G401 (cell line): ENCODE results near the gene CUX1. TPM values are rescaled to one million over a fixed set of nuclear protein-coding genes. Genes with fewer than 3 reads are reported as not detected.
"Not testable (repeated sequence)": the region's sequence is repeated elsewhere in the genome, so short reads cannot be mapped to it uniquely, and the experiment has no call there.

Experiments used
- DNase-seq: peaks from one replicate; pipeline ENCODE4 v3.0.0-alpha.2; 2015; ENCODE audit warnings: low spot score
- in situ Hi-C: cut with HindIII; loops from 2 replicates; pipeline ENCODE4 v1.10.0; 2016; ENCODE audit warnings: low sequenced_read_pairs, mixed read lengths
- total RNA-seq: library from RNA; depleted of rRNA; stranded (reverse); fragments of >200 nt; shearing (Covaris generic); gene quantifications from 2 replicates; pipeline ENCODE4 v1.2.3, GENCODE V29; 2014

The CUX1 gene
- total RNA-seq, 1 experiment from 2014 or later, result 23.2 TPM

DNA sequence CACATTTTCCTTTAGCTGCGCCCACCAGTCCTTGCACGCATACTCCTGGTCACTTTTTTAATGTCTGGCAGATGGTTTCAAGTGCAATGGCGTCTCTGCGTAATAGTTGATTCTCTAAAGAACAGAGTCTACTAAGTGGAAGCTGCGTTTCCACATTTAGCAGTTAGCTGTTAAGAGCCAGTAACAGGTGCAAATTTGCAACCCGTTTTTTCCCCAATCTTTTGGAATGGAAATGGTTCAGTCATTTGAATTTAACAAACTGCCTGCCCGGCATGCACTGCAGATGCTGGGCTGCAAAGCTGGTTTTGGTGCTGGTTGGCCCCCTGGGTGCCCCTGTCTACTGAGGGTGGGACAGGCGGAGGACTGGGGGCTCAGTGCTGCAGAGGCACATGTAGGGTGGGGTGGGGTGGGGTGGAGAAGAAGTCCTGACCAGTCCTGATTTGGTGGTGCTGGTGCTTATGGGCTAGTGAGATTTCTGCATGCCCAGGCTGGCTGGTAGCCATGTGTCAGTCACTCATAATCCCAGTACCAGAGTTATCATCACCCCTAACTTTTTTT lies 43.9 kb downstream of the CUX1 start:
- in situ Hi-C loops, result no loop called here
- DNase-seq, result no peak

DNA sequence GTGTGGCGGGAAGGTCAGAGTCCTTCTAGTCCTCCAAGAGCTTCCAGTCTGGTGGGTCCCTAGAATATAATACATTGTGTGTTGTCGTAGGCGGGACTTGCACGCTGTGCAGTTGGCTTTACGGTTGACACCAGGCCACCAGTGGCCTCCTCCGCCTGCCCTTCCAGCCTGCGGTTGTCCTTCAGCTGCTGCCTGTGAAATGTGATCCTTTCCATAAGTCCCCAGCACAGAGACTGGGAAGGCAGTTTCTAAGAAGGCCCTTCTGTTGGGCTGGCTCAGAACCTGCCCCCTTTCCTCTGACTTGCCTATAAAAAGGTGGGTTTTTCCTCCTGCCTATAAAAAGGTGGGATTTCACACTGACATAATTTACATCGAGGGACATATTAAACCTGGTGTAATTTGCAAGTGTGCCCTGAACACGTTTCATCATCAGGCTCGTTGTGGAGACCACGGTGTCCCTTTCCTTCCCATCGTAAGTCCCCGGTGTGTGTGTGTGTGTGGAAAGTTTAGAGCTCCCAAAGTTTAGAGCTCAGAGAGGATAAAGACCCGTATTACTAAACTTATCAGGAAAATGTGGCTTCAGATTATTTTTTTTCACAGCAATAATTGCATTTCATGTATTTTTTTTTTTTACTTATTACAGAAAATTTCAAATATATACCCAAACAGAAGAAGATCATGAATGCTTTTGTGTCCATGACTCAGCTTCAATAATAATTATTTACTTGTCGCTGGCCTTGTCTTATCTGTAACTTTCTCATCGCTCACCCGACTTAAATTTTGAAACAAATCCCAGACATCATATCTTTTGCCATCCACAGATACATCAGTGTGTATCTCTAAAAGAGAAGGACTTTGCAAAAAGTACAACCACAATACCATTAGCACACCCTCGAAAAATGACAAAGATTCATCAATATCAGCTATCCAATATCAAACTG lies 45.1 kb downstream of the CUX1 start:
- in situ Hi-C loops, result no loop called here
- no peak for DNase-seq

DNA sequence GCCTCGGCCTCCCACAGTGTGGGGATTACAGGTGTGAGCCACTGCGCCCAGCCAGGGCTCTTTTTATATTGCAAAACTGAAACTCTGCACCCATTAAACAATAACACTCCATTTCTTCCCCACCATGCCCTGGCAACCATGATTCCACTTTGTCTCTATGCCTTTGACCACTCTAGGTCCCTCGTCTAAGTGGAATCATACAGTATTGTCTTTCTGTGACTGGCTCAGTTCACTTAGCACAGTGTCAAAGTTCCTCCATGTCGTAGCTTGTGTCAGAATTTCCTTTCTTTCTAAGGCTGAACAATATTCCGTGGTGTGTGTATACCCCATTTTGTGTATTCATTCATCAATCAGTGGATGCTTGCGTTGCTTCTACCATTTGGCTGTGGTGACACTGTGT lies 46.2 kb downstream of the CUX1 start:
- DNase-seq, result no peak
- in situ Hi-C loops, result no loop called here

DNA sequence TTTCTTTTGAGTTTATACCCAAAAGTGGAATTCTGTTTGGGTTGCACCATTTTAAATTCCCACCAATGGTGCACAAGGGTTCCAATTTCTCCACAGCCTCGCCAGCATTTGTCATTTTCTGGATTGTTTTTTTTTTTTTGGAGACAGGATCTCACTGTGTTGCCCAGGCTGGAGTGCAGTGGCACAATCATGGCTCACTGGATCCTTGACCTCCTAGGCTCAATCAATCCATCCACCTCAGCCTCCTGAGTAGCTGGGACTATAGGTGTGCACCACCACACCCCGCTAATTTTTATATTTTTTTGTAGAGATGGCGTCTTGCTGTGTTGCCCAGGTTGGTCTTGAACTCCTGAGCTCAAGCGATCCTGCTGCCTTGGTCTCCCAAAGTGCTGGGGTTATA lies 46.6 kb downstream of the CUX1 start:
- in situ Hi-C loops, result no loop called here
- no peak for DNase-seq

DNA sequence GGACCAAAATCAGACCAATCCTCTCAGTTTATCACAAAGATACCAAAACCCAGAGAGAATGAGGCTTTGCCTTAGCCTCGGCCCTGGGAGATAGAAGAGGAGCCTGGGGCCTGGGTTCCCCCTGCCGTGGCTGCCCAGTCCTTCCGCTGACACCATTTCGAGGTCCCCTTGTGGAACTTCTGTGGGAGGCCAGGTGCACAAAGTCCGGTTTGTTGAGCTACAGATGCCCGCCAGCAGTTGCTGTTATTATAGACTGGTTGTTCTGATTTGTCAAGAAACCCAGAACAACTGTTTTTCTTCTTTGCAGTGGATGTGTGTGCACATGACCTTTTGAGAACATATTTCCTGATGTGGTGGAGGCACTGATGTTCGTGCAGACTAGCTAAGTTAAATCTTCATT lies 47.6 kb downstream of the CUX1 start:
- in situ Hi-C loops, result no loop called here
- no peak for DNase-seq

DNA sequence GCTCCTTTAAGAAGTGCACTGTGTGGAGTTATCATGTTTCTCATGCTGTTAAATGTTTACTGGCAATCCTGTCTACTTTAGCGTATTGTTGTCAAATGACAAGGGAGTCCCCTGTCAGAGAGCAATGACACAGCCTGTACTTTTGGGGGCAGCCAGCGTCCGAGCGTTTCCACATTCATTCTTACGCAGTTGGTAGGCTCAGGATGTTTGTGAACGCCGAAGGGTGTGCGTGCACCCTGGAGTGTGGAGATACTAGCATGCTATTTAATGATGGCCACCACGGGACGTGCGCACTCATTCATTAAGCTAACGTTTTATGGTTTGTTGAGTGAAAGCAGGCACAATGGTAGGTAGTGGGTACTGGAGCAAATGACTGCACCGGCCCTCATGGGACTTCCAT lies 48.0 kb downstream of the CUX1 start:
- in situ Hi-C loops, result no loop called here
- DNase-seq, result no peak

DNA sequence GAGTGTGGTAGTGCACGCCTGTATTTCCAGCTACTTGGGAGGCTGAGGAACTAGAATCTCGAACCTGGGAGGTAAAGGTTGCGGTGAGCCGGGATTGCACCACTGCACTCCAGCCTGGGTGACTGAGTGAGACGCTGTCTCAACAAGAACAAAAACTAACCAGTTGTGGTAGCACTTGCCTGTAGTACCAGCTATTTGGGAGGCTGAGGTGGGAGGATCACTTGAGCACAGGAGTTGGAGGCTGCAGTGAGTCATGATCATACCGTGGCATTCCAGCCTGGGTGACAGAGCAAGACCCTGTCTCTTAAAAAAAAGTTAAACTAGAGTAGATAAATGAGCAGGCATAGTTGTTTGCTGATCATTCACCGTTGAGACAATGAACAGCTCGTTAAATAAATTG lies 48.9 kb downstream of the CUX1 start:
- no peak for DNase-seq
- in situ Hi-C loops, result no loop called here

DNA sequence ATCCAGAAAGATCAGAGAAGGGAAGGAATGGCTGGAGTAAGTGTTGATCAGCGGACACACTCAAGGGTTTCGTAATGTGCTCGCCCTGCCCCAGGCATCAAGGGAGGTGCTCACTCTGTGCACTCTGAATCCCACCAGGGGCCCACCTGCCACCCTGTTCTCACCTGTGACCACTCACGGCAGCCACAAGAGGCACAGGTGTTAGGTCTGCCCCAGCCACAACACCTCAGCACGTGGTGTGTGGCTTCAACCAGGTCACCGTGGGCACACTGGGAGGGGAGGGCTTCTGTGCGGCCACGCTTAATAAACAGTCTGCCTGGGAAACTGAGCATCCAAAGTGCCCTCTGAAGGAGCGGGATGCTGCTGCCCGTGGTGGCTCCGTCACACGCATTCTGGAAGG lies 49.8 kb downstream of the CUX1 start:
- in situ Hi-C loops, result no loop called here
- no peak for DNase-seq

DNA sequence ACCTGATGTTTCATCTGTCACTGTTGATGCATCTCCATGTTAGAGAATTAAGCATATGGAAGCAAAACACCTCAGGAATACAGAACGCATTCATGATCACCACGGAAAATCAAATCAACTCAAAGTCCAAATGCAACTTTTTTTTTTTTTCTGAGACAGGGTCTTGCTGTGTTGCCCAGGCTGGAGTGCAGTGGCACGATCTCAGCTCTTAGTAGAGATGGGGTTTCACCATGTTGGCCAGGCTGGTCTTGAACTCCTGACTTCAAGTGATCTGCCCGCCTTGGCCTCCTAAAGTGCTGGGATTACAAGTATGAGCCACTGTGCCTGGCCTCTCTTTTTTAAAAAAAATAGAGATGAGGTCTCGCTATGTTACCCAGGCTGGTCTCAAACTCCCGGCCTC lies 50.3 kb downstream of the CUX1 start:
- DNase-seq, in situ Hi-C loops: not testable (repeated sequence)

DNA sequence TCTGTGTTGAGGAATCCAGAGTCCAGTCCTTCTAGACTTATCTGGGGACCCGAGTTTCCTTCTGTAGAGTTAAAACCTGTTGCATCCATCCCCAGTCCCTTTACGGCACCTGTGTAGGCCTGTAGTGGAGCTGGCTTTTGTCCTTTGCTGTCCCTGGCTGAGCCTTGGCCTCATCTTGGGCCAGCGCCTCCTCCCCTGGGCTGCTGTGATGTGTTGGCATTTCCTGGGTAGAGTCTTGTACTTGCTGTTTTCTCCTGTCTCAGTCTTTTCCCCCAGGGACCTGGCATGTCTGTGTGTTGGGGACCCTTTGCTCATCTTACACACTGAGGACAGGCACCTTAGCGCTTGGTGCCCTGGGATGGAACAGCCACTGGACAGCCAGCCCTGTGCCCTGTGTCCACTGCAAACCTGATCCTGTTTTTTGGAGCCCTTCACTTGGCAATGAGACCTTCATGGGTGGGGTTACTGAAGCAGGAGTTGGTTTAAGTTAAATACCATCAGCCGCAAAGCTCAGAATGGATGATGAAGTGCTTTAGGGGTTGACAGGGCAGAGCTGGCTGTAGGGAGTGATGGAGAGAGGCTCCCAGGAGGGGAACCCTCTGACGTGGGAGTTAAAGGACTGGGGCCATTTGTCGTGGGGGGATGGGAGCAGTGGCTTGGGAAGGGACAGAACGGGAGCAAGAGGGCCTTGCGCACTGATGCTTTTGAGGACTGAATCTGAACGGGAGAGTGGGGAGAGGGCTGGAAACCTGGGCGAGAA lies 50.9 kb downstream of the CUX1 start:
- in situ Hi-C loops, result no loop called here
- no peak for DNase-seq

DNA sequence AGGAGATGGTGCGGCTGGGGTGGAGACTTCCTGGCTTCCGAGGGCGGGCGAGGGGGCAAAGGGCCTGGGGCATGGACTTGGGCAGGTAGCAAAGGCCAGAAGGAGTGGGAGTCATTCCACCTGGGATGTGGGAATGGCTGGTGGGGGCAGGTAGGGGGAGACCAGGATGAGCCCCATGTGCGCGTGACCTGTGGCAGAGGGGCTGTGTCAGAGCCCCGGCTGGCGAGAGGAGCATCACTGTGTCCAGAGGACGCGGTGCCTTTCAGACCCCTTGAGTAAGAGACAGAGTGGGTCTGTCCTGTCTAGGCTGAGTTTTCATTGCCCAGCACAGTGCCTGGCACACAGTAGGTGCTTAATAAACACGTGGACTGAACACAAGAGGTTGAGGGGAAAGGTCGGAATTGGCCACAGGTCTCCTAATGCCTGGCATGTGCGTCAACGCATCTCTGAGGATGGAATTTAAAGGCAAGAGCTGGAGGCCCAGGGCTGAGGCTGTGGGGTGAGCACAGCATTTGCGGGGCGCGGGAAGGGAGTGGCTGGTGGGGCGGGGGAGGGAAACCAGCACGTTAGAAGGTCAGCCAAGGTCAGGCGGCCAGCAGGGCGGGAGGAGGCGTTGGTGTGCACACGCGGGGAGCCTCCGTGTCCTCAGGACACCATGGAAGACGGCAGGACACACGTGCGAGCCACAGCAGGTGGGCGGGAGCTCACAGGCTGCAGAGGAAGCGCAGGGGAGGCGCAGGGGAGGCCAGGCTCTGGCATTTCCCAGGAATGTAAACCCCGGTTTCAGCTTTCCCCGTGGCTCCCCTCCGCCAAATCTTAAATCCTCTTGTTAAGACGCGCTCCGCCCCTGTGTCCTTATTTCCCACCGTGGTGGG lies 51.8 kb downstream of the CUX1 start:
- DNase-seq, result no peak
- in situ Hi-C loops, result no loop called here

DNA sequence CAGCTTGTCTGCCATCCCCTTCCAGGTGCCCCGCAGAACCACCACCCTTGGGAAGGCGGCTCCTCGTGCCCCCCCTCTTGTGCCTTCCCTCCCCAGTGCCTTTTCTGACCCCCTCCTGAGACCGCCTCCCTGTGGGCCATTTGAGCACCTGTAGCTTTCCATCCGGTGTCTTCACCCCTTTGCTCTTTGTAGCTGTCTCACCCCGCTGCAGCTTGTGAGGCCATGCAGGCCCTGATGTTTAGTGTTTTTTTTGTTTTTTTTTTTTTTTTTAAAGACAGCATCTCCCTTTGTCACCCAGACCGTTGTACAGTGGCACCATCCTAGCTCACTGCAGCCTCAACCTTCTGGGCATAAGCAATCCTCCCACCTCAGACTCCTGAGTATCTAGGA lies 52.5 kb downstream of the CUX1 start:
- in situ Hi-C loops, result no loop called here

DNA sequence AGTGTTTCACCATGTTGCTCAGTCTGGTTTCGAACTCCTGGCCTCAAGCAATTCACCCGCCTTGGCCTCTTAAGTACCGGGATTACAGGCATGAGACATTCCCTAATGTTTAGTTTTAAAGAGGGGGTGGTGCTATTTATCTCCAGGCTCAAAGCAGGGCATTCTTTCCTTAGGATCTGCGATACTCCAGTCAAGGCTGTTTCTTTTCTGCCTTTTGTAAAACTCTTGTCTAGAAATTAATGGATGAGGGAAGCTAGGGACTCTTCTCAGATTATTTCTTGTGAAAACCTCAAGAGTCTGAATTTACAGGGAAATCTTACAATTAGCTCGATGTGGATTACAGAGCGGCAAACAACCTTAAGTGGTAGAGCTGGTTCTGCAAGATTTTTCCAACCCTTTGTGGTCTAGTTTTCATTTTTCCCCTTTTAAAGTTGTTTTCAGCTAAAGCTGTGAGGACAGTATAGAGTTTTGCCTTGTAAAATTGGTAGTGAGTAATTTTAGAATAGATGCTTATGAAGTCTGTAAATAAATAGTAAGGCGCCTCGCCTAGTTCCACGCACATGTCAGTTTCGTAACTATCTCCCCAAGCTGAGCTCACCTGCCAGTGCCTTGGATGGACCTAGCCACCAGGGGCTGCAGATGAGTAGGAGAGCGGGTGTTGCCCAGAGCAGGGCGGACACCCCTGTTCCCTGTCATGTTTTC lies 53.1 kb downstream of the CUX1 start:
- peak; percentile 45 for DNase-seq
- in situ Hi-C loops, result no loop called here

More for the DNA sequence above, 52.5 kb downstream of the CUX1 start:
- no peak for DNase-seq

DNA sequence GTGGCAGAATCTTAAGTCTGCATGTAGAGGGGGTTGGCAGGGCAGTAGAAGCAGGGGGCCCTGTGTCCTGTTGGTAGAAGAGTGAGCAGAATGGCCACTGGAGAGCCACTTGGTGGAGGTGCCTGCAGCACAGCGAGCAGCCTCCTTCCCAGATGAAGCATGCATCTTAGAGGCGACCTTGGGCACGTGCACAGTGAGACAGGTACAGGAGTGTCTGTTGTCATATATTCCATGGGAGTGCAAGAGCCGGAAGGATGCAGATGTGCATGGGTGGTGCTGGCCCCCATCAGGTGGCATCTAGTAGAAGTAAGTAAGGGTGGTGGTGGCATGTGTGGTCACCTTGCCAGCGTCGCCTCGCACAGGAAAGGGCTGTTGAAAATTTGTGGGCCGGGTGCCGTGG lies 53.9 kb downstream of the CUX1 start:
- in situ Hi-C loops, result no loop called here
- DNase-seq, result no peak

DNA sequence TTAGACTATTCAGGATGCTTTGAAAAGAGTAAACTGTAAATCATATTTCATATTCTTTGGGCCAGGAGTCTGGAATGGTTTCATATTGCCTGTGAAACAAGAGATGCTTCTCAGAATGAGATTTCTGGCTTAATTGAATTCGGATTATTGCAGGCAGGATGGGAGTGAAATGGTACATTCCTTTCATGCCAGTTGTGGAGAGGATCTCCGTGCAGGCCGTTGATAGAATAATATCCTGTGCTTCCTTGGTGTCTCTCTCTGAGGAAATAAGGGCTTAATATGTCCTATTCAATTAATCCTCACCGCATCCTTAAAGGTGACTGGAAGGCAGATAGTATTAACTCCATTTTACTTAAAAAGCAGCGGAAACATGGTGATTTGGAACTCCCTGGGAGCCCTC lies 56.6 kb downstream of the CUX1 start:
- in situ Hi-C loops, result no loop called here
- no peak for DNase-seq

DNA sequence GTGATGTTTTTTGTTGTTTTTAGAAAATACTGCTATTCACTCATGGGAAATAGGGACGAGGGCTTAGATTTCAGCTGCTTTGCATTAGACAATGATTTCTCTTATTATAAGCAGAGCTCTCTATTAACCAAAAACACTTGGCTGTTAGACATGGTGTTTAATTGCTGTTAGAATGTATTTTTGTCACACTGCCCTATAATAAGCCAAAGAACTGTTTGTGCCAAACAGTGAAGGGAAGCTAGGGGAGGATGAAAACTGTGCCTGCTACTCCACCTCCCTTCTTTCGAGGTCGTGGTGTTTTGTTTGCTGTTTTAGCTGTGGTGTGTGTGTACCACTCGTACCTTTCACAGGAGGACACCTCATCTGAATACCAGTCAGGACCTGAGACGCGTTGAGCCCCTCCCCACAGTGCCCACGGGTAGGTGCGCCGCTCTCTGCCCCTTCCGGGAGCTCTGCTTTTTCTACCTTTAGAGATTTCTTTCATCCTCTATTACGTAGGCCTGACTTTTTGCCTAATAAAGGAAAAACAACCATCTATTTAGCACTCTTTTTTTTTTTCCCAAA lies 57.9 kb downstream of the CUX1 start:
- in situ Hi-C loops, result no loop called here
- peak; percentile 70 for DNase-seq

DNA sequence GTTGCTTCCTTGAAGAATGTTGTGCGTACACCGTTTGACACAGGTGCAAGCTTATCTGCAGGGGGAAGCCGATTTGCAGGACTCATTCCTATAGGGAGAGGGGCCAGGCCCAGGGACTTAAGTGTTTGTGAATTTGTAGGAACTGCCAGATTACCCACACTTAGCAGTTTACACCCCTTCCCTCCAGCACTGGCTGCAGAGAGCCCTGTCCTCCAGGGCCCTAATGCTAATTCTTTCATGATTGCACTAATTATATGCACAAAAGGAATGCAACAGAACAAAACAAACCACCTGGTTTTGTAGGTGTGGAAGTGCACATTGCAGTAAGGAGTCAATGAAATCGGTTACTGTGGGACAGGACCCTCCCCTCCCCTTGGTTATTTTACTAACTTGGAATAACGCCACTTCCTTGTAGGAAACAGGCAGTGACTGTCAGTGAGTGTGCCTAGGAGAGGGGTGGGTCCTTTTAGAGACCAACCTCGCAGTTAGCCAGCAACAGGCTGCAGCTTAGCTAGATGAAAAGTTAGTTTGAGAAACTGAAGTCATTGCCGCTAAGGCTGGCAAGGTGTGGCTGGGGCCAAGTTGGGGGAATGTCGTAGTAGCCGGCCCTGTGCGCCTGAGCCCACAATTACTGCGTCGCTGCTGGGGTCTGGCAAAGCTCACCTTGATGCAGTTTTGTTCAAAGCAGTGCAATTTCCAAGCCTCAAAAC lies 60.6 kb downstream of the CUX1 start:
- no peak for DNase-seq
- in situ Hi-C loops, result no loop called here

DNA sequence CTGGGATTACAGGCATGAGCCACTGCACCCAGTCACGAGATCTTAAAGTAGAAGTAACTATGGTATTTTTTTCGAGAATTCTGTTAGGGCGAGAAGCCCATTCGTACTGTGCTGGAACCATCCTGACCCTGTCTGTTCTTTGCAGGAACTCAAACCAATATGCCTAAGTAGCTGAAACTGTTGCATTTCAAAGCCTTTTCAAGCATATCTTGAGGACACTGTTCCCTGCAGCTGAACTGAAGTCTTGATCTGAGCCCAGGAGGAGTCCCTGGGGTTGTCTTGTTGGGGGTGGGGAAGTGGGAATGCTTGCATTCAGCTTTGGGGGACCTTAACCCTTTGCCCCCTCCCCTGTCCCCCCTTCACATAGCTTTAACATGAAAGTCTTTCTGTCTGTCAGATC lies 61.5 kb downstream of the CUX1 start:
- in situ Hi-C loops, result no loop called here
- no peak for DNase-seq
